H1 (cell line): Measurements from ENCODE around the gene SERPING1. TPM values are rescaled to one million over a fixed set of nuclear protein-coding genes. Genes with fewer than 3 reads are reported as not detected.
A peak's percentile ranks its signal among the peaks of the same experiment; 100 is the strongest.

Source experiments
- CHD1 ChIP-seq: IDR thresholded peaks from 2 replicates; pipeline ENCODE4 v1.6.1; 2012; ENCODE audit warnings: low read depth, low read length, improper control_type of control experiment
- CHD2 ChIP-seq: IDR thresholded peaks from 2 replicates; pipeline ENCODE4 v1.6.1; 2012; ENCODE audit warnings: low read length, improper control_type of control experiment
- CREB1 ChIP-seq: IDR thresholded peaks from 2 replicates; pipeline ENCODE4 v1.6.1; 2012; ENCODE audit warnings: inconsistent platforms
- EGR1 ChIP-seq: IDR thresholded peaks from 2 replicates; pipeline ENCODE4 v1.6.1; 2011; ENCODE audit warnings: low read depth, low read length, borderline replicate concordance
- EZH2 ChIP-seq: fragments of 200-600 bp; sonication (generic); IDR thresholded peaks from 2 replicates; pipeline ENCODE4 v1.7.1; 2012; ENCODE audit warnings: low read depth, mild to moderate bottlenecking, moderate library complexity, low read length, inconsistent platforms; ENCODE audit not compliant: severe bottlenecking
- GTF2F1 ChIP-seq: IDR thresholded peaks from 2 replicates; pipeline ENCODE4 v1.6.1; 2012; ENCODE audit warnings: low read depth, low read length, improper control_type of control experiment, borderline replicate concordance
- HDAC2 ChIP-seq, 2 experiments: fragments of 300-600 bp in 1 of 2; sonication (generic) in 1 of 2; IDR thresholded peaks; 2 replicates each; pipeline ENCODE4 v1.6.1; 2011 to 2012; ENCODE audit warnings: low read depth in 2 of 2, low read length in 2 of 2, mild to moderate bottlenecking in 2 of 2, moderate library complexity in 2 of 2, borderline replicate concordance in 1 of 2, inconsistent platforms in 1 of 2
- HDAC6 ChIP-seq: IDR thresholded peaks from one replicate; pipeline ENCODE4 v1.7.1; 2012; ENCODE audit warnings: low read depth, mild to moderate bottlenecking, inconsistent platforms, low read length, moderate library complexity
- KDM4A ChIP-seq: IDR thresholded peaks from one replicate; pipeline ENCODE4 v1.7.1; 2012; ENCODE audit warnings: low read depth, mild to moderate bottlenecking, moderate library complexity, low read length, inconsistent platforms; ENCODE audit not compliant: severe bottlenecking
- KDM5A ChIP-seq: fragments of 200-600 bp; IDR thresholded peaks from 2 replicates; pipeline ENCODE4 v1.7.1; 2012; ENCODE audit warnings: mild to moderate bottlenecking, low read length, inconsistent platforms, mixed read lengths
- PHF8 ChIP-seq: fragments of 200-600 bp; sonication (generic); conservative IDR thresholded peaks from 2 replicates; pipeline ENCODE4 v1.7.1; 2012; ENCODE audit warnings: low read depth, mild to moderate bottlenecking, inconsistent platforms, low read length, moderate library complexity
- POLR2A ChIP-seq, 2 experiments: IDR thresholded peaks; 1 replicate in 1 of 2; 2 replicates in 1 of 2; pipeline ENCODE4 v1.6.1; 2011; ENCODE audit warnings: low read depth in 2 of 2, low read length in 2 of 2, mild to moderate bottlenecking in 2 of 2; ENCODE audit errors: control extremely low read depth in 1 of 2
- RAD21 ChIP-seq, 2 experiments: IDR thresholded peaks in 1 of 2; conservative IDR thresholded peaks in 1 of 2; 2 replicates each; pipeline ENCODE4 v1.6.1; 2011; ENCODE audit warnings: low read depth in 2 of 2, low read length in 2 of 2, improper control_type of control experiment in 1 of 2, inconsistent platforms in 1 of 2, mild to moderate bottlenecking in 1 of 2, moderate library complexity in 1 of 2
- RNF2 ChIP-seq: fragments of 200-900, 300-1000 bp; sonication (generic); IDR thresholded peaks from 2 replicates; pipeline ENCODE4 v1.7.1; 2016; ENCODE audit warnings: borderline replicate concordance, low read depth, mild to moderate bottlenecking, antibody characterized with exemption, low read length; ENCODE audit not compliant: poor library complexity, severe bottlenecking; ENCODE audit errors: missing control alignments
- SAP30 ChIP-seq: fragments of 300-600 bp; sonication (generic); IDR thresholded peaks from 2 replicates; pipeline ENCODE4 v1.7.1; 2012; ENCODE audit warnings: low read length, moderate library complexity, mild to moderate bottlenecking, inconsistent platforms; ENCODE audit not compliant: insufficient read depth, insufficient replicate concordance
- SIN3A ChIP-seq, 2 experiments: IDR thresholded peaks in 1 of 2; conservative IDR thresholded peaks in 1 of 2; 2 replicates each; pipeline ENCODE4 v1.6.1; 2011 to 2012; ENCODE audit warnings: low read length in 2 of 2, improper control_type of control experiment in 1 of 2, low read depth in 1 of 2, mild to moderate bottlenecking in 1 of 2
- SIRT6 ChIP-seq: IDR thresholded peaks from one replicate; pipeline ENCODE4 v1.7.1; 2012; ENCODE audit warnings: low read length, inconsistent platforms
- SP4 ChIP-seq: IDR thresholded peaks from 2 replicates; pipeline ENCODE4 v1.6.1; 2012; ENCODE audit warnings: low read length, inconsistent platforms
- TAF7 ChIP-seq: optimal IDR thresholded peaks from 2 replicates; pipeline ENCODE3; 2011; ENCODE audit warnings: low read depth, mild to moderate bottlenecking, inconsistent platforms, low read length, moderate library complexity, borderline replicate concordance
- TBP ChIP-seq: IDR thresholded peaks from 2 replicates; pipeline ENCODE4 v1.6.1; 2011; ENCODE audit warnings: low read depth, low read length, improper control_type of control experiment
- TCF12 ChIP-seq: IDR thresholded peaks from 2 replicates; pipeline ENCODE4 v1.6.1; 2011; ENCODE audit warnings: low read depth, mild to moderate bottlenecking, low read length
- TEAD4 ChIP-seq: IDR thresholded peaks from 2 replicates; pipeline ENCODE4 v1.6.1; 2012; ENCODE audit warnings: low read depth, low read length, inconsistent platforms, mixed read lengths
- ZNF274 ChIP-seq: IDR thresholded peaks from 2 replicates; pipeline ENCODE4 v1.7.0; 2012; ENCODE audit warnings: low read length, borderline replicate concordance; ENCODE audit errors: extremely low read depth
- polyA plus RNA-seq, 7 experiments: library from polyadenylated mRNA; depleted of rRNA in 3 of 7; stranded (reverse) in 5 of 7; unstranded in 2 of 7; fragments of >200 nt in 5 of 7; fragments of 200-250 nt in 2 of 7; gene quantifications; 1 replicate in 5 of 7; 2 replicates in 1 of 7; 4 replicates in 1 of 7; pipeline versions ENCODE4 v1.2.1 to v1.2.3, GENCODE V29; 2011 to 2013; ENCODE audit warnings: missing spikeins in 2 of 7, mixed read lengths in 2 of 7
- total RNA-seq: library from RNA; stranded (reverse); fragmentation: NEBNext Ultra II Directional; extraction: Animal tissue kit (Norgen Biotek cat#: 25700); gene quantifications from 2 replicates; pipeline ENCODE4 v1.2.1, GENCODE V29; 2021

SERPING1 gene
- total and polyA plus RNA-seq, 2 of the 8 experiments (the other 6 are each of a cell fraction or from before 2014, with no cell fraction given) = 50.9 to 54.8 TPM

DNA sequence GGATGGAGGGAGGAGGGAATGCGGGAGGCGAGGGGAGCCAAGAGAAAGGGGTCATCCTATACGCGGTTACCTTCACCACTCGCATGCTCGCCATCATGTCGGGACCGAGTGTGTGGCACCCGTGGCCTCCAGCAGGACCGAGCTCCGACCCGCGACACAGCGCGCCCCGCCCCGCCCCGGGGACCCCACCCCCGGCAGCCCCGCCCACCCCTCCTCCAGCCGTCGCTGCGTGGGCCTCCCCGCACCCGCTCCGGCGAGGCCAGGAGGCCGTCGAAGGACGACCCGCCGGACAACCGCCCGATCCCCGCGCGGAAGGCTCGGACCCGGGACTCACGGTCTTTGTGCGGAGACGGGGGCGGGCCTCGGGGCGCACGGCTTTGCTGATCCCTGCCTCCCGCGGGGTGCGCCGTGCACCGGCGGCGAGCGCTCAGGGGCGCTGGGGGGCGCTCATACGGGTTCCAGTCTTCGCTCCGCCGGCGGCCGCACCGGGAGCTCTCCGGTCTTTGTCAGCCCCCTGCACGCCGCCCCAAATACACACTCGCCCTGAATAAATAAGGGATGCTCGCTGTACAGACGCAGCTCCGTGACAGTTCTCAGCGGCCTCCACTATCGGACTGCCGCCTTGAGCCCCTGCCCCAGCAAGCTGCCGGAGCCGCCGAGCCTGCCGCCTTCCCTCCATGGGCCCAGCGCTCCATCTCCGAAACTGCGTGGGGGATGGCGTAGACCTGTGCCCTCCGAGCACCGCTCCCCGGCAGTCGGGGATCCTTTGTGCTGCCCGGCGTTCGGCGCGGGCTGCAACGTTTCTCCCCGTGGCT lies 29.8 kb upstream of the SERPING1 start, which contains the start of gene UBE2L6 (continued):
- TF ChIP-seq RNF2 = no peak
- TF ChIP-seq TCF12 = no peak
- TF ChIP-seq SIRT6 = no peak
- peak; percentile 81; the same call in 1 of the 2 replicates for TF ChIP-seq KDM5A
- peak; percentile 62 to 69; a peak in 2 of 4 replicates for TF ChIP-seq HDAC2 (IDR thresholded peaks at IDR 0.05; ENCODE audit: borderline replicate concordance in 1 of 2, low read depth in 2 of 2, low read length in 2 of 2)
- TF ChIP-seq GTF2F1 = no peak
- TF ChIP-seq SP4 = 0 out of 2 replicates have a peak, but pooled peaks have one; percentile 56
- no peak for TF ChIP-seq ZNF274
- TF ChIP-seq EGR1 = 0 out of 2 replicates have a peak, but pooled peaks have one; percentile 22
- TF ChIP-seq SAP30 = no peak
- peak; percentile 88 for TF ChIP-seq KDM4A
- TF ChIP-seq SIN3A (conservative IDR thresholded peaks at IDR 0.05 in 1 of 2, IDR thresholded peaks at IDR 0.05 in 1 of 2; ENCODE audit: low read depth in 1 of 2, low read length in 2 of 2) = peak; percentile 68 to 82; a peak in 2 of 4 replicates
- TF ChIP-seq CHD1 = no peak
- no peak for TF ChIP-seq TAF7
- peak in 1 of 2 experiments; percentile 26; a peak in 2 of 4 replicates for TF ChIP-seq RAD21 (IDR thresholded peaks at IDR 0.05 in 1 of 2, conservative IDR thresholded peaks at IDR 0.05 in 1 of 2; ENCODE audit: low read depth in 2 of 2, low read length in 2 of 2)
- no peak for TF ChIP-seq CHD2
- peak; percentile 76 for TF ChIP-seq PHF8
- TF ChIP-seq HDAC6 = no peak
- TF ChIP-seq POLR2A (IDR thresholded peaks at IDR 0.05; ENCODE audit: control extremely low read depth in 1 of 2, low read depth in 2 of 2, low read length in 2 of 2) = peak; percentile 65 to 81
- 0 out of 2 replicates have a peak, but pooled peaks have one; percentile 0 for TF ChIP-seq TEAD4
- TF ChIP-seq TBP = peak; percentile 42; the same call in 1 of the 2 replicates
- no peak; the same call in 1 of the 2 replicates for TF ChIP-seq CREB1
- no peak for TF ChIP-seq EZH2
